NCI-H187 treated with DMSO at 0.1 percent for 48 hours (cell line): ENCODE measurements around the gene GABPB2.

Source experiments
- DNase-seq: peaks from one replicate; lab custom pipeline; 2025; lab: John Stamatoyannopoulos, UW

Gene GABPB2

DNA sequence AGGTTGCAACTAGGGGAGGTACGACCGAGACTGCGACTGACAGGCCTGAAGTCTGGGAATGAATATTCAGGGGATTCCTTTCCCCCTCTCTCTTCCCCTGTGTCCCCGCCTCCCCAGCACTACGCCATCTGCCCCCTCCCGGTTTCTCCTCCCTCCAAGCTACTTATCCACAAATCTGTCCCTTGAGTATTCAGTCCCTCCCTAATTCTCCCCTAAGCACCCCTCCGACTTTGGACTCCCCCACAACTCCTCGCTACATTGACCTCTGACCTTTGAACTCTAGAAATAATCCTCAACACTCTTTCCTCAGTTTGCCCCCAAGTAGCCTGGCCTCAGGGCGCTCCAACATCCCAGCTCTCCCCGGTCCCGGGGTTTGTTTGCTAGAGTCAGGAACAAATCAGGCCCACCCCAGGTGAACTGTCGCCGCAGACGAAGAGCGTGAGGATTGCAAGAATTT lies 94.7 kb downstream of the GABPB2 start:
- DNase-seq = no peak

DNA sequence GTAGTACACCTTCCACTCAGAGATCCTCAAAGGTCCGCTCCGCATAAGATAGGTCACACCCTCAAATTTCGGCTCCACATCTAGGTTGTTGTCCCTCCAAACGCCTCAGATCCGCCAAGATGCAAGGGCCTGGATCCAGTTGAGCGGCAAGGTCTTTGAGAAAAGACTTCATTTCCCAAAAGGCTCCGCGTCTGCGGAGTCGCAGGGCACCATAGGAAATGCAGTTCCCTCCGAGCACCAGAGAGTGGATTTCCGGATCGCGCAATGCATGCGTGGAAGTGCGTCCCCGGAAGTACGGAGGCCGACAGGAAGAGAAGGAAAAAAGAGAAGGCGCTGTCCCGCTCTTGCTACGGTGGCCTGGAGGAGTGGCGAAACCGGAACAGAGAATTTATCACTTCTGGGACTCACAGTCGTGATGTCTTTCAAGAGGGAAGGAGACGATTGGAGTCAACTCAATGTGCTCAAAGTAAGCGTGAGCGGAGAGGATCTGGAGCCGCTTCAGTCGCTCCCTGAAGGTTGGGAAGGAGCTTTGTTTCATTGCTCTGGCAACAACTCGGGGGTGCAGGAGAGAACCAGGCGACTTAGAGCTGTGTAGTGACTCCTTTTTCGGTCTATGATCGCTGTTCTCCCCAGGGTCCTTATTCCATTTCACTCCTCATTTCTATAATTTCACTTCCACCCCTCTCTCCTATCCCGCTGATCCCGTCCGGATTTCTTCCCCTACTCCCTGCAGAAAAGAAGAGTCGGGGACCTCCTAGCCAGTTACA lies 95.4 kb downstream of the GABPB2 start, which contains the start of the genes LYSMD1 and SCNM1:
LYSMD1 (minus strand) TSS at position 165 of the 767 bp plus-strand sequence. CDS start 644 bp downstream, outside the sequence.
SCNM1 (plus strand) TSS at position 407 of the 767 bp plus-strand sequence; CDS start at position 416, 9 bp downstream.
- peak; percentile 99 for DNase-seq

DNA sequence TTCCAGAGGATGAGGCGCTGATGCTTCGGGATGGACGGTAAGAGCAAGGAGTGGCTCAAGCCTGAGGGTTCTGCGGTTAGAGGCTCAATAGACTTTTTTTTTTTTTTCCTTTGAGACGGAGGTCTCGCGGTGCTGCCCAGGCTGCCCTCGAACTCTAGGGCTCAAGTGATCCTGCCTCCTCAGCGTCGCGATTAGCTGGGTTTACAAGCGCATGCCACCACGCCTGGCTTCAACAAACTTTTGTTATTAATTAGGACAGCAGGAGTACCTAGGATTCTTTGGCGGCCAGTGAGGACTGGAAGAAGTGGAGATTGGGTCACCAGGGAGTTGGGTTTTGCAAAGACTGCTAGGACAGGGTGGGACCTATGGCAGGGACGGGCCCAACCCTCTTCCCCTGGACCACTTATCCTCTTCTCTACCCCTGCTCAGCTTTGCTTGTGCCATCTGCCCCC lies 96.0 kb downstream of the GABPB2 start:
- DNase-seq = no peak

DNA sequence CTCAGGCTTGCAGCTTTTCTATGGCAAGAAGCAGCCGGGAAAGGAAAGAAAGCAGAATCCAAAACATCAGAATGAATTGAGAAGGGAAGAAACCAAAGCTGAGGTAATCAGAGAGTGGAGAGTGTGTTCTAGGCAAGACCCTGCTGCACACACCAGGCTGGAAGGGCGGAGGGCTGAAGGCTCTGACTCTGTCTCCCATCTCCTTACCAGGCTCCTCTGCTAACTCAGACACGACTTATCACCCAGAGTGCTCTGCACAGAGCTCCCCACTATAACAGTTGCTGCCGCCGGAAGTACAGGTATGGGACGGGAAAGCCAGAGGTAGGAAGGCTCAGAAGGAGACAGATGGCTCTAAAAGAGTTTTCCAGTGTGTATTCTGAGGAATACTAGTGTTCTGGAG lies 96.6 kb downstream of the GABPB2 start:
- DNase-seq = no peak

GRCh38 chr1:151171190-151171589 lies 100.6 kb downstream of the GABPB2 start:
- DNase-seq = no peak
